ENCODE results near the gene UNC45B. TPM values are rescaled to one million over a fixed set of nuclear protein-coding genes. Genes with fewer than 3 reads are reported as not detected.
"Not testable (repeated sequence)": the region's sequence is repeated elsewhere in the genome, so short reads cannot be mapped to it uniquely, and the experiment has no call there.

The UNC45B gene, protein sequence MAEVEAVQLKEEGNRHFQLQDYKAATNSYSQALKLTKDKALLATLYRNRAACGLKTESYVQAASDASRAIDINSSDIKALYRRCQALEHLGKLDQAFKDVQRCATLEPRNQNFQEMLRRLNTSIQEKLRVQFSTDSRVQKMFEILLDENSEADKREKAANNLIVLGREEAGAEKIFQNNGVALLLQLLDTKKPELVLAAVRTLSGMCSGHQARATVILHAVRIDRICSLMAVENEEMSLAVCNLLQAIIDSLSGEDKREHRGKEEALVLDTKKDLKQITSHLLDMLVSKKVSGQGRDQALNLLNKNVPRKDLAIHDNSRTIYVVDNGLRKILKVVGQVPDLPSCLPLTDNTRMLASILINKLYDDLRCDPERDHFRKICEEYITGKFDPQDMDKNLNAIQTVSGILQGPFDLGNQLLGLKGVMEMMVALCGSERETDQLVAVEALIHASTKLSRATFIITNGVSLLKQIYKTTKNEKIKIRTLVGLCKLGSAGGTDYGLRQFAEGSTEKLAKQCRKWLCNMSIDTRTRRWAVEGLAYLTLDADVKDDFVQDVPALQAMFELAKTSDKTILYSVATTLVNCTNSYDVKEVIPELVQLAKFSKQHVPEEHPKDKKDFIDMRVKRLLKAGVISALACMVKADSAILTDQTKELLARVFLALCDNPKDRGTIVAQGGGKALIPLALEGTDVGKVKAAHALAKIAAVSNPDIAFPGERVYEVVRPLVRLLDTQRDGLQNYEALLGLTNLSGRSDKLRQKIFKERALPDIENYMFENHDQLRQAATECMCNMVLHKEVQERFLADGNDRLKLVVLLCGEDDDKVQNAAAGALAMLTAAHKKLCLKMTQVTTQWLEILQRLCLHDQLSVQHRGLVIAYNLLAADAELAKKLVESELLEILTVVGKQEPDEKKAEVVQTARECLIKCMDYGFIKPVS
- total RNA-seq = under 1 TPM in 1 of 4 donors, not detected in 3; 0.06 TPM

DNA sequence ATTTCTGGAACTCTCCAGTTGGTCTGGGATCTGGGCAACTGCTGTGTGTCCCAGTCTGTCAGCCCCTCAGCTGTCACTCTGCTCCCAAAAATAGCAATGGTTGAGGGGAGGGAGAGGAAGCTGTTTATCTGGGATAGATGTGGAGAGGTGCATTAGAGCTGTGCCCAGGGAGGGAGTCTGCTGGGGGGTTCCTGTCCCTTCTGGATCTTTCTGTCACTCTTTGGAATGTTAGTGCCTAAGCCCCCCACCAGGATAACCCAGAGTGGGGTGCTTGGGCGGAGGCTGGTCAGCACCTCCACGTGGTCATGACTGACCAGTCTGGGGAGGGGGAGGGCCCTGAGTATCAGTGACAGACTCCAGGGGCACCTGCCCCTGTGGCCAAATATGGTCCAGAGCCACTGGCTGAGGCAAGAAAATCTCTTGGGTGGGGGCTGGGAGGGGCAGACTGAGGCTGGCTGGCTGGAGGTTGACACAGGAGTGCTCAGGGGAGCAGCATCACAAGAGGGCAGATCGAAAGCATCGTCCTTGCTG lies at the start of gene UNC45B:
TSS of gene UNC45B (plus strand) at position 443 of the 531 bp plus-strand sequence. CDS start 447 bp downstream, outside the sequence.
- ATAC-seq (ENCODE audit: low FRiP score) (no peak), DNase-seq (ENCODE audit: low spot score) (no peak)
- TF ChIP-seq, protein P1, sequence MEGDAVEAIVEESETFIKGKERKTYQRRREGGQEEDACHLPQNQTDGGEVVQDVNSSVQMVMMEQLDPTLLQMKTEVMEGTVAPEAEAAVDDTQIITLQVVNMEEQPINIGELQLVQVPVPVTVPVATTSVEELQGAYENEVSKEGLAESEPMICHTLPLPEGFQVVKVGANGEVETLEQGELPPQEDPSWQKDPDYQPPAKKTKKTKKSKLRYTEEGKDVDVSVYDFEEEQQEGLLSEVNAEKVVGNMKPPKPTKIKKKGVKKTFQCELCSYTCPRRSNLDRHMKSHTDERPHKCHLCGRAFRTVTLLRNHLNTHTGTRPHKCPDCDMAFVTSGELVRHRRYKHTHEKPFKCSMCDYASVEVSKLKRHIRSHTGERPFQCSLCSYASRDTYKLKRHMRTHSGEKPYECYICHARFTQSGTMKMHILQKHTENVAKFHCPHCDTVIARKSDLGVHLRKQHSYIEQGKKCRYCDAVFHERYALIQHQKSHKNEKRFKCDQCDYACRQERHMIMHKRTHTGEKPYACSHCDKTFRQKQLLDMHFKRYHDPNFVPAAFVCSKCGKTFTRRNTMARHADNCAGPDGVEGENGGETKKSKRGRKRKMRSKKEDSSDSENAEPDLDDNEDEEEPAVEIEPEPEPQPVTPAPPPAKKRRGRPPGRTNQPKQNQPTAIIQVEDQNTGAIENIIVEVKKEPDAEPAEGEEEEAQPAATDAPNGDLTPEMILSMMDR (IDR thresholded peaks at IDR 0.05) = no peak

DNA sequence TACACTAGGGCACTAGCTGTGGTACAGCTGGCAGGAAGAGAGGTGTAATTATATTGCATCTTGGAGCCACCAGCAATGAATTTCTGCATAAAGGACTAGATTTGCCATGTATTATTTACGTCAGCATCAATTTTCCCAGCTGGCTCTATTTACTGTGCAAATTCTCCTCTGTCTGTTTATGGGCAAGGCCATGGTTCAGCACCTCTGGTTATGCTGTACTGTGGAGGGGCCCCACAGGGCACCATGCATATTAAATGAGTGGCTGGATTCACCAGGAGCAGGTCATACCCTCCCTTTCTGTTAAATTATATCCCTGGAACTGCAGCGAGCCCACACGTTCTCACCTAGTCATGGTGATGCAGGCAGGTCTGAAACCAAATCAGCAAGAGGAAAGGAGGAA lies 47.7 kb upstream of the UNC45B start:
- ATAC-seq (ENCODE audit: low FRiP score) (no peak), DNase-seq (ENCODE audit: low spot score) (no peak)
- TF ChIP-seq, protein P1 (IDR thresholded peaks at IDR 0.05) = no peak

DNA sequence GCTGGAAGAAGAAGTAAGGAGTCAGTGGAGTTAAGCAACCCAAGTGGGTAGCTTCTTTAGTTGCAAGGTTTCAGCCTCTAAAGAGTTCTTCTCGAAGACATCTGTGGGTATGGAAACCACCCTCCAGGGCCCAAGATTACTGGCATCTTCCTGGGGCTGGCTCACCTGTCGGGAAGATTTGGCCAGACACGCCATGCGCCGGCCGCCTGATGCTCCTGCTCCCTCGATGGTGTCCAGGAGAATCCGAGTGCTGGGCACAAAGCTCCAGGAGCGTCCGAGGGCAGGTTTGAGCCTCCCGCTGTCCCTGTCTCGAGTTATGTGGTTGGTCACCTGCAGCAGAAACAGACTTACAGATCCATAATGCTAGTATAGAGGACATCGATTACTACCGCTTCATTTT lies 46.6 kb upstream of the UNC45B start:
- ATAC-seq (ENCODE audit: low FRiP score) (no peak), DNase-seq (ENCODE audit: low spot score) (no peak)
- TF ChIP-seq, protein P1 (IDR thresholded peaks at IDR 0.05) = no peak

DNA sequence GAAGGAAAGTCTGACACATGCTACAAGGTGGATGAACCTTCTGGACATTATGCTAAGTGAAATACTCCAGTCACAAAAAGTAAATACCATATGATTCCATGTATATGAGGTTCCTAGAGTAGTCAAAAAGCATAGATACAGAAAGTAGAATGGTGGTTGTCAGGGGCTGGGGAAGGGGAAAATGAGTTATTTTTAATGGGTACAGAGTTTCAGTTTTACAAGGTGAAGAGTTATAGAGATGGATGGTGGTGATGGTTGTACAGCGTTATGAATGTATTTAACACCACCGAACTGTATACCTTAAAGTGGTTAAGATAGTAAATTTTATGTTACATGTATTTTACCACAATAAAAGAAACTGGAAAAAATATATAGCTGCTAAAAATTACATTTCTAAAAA lies 45.9 kb upstream of the UNC45B start:
- ATAC-seq (ENCODE audit: low FRiP score) = no peak
- TF ChIP-seq, protein P1 (IDR thresholded peaks at IDR 0.05) = no peak
- no peak for DNase-seq (ENCODE audit: low spot score)

DNA sequence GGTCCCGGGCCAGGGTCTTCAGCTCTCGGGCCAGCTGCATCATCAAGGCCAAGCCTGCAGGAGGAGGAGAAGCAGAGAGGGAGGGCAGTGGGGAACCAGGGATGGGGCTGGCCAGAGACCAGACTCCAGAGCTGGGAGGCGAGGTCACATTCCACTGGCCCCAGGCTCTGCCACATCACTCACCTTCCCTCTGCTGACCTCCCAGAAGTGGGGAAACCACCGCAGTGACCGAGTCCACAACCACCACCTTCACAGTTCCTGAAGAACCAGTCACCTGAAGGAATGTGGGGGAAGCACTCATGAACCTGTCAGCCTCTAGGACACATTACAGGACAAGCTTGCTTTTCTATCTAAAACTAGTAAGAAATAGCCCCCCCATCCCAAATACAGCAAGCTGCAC lies 44.3 kb upstream of the UNC45B start:
- DNase-seq (ENCODE audit: low spot score) (no peak), ATAC-seq (ENCODE audit: low FRiP score) (no peak)
- TF ChIP-seq, protein P1 (IDR thresholded peaks at IDR 0.05) = no peak

DNA sequence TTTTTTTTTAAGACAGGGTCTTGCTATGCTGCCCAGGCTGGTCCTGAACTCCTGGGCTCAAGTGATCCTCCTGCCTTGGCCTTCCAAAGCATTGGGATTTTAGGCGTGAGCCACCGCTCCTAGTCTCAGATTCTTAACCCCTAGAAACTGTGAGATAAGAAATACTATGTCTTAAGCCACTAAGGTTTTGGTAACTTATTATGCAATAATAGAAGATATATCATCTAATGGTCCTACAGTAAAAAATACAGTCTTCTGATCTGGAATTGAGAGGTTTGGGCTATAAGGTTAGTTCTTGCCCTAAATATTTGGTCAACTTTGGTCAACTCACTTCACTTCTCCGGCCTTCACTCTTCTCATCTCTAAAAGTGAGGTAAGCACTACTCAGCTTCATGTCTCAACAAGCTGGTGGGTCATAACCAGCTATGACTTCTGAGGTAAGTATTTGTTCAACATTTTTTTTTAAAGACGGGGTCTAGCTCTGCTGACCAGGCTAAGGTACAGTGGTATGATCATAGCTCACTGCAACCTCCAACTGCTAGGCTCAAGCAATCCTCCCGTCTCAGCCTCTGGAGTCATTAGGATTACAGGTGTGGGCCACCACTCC lies 42.7 kb upstream of the UNC45B start:
- no peak for DNase-seq (ENCODE audit: low spot score)
- no peak for ATAC-seq (ENCODE audit: low FRiP score)
- TF ChIP-seq, protein P1 (IDR thresholded peaks at IDR 0.05) = no peak

DNA sequence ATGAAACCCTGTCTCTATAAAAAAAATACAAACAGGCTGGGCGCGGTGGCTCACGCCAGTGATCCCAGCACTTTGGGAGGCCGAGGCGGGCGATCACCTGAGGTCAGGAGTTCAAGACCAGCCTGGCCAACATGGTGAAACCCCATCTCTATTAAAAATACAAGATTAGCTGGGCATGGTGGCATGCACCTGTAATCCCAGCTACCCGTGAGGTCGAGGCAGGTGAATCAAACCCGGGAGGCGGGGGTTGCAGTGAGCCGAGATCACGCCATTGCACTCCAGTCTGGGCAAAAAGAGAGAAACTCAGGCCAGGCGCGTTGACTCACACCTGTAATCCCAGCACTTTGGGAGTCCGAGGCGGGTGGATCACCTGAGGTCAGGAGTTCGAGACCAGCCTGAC lies 36.8 kb upstream of the UNC45B start:
- not testable (repeated sequence) for ATAC-seq (ENCODE audit: low FRiP score); DNase-seq (ENCODE audit: low spot score)
